Glutamatergic neuron (in vitro differentiated cells): ENCODE results near the gene KLHL17. TPM values are rescaled to one million over a fixed set of nuclear protein-coding genes. Genes with fewer than 3 reads are reported as not detected.

Experiments
- DNase-seq: peaks from one replicate; pipeline ENCODE4 v3.0.0; 2022
- H3K27ac Mint-ChIP-seq: one replicate; pipeline ENCODE4 v1.8.0; 2020; ENCODE audit warnings: mild to moderate bottlenecking, mixed read lengths, inconsistent platforms; ENCODE audit not compliant: unreplicated experiment
- H3K27me3 Mint-ChIP-seq: one replicate; pipeline ENCODE4 v1.8.0; 2020; ENCODE audit warnings: mild to moderate bottlenecking, moderate library complexity, mixed read lengths, inconsistent platforms; ENCODE audit not compliant: unreplicated experiment
- H3K36me3 Mint-ChIP-seq: one replicate; pipeline ENCODE4 v1.8.0; 2020; ENCODE audit warnings: mild to moderate bottlenecking, mixed read lengths, inconsistent platforms; ENCODE audit not compliant: unreplicated experiment
- H3K4me1 Mint-ChIP-seq: one replicate; pipeline ENCODE4 v1.8.0; 2020; ENCODE audit warnings: mild to moderate bottlenecking, low read depth, mixed read lengths, inconsistent platforms; ENCODE audit not compliant: unreplicated experiment
- H3K4me3 Mint-ChIP-seq: one replicate; pipeline ENCODE4 v1.8.0; 2020; ENCODE audit warnings: mild to moderate bottlenecking, mixed read lengths, inconsistent platforms; ENCODE audit not compliant: unreplicated experiment
- H3K9me3 Mint-ChIP-seq: one replicate; pipeline ENCODE4 v1.8.0; 2020; ENCODE audit warnings: mild to moderate bottlenecking, moderate library complexity, mixed read lengths, inconsistent platforms; ENCODE audit not compliant: unreplicated experiment
- CTCF ChIP-seq: fragments of 200-600 bp; sonication (generic); IDR thresholded peaks from one replicate; pipeline ENCODE4 v1.5.0; 2021; ENCODE audit not compliant: partially characterized antibody, unreplicated experiment
- total RNA-seq: library from RNA; stranded (reverse); fragmentation: NEBNext Ultra II Directional; extraction: Animal tissue kit (Norgen Biotek cat#: 25700); gene quantifications from one replicate; pipeline ENCODE4 v1.2.1, GENCODE V29; 2021; ENCODE audit not compliant: unreplicated experiment

The KLHL17 gene
- total RNA-seq, 1 donor from 2014 or later = 103 TPM

- H3K27me3 Mint-ChIP-seq = peaks cover 16% of the 10 kb centered on the region
Measured at GRCh38 chr1:970242-970972, 10.0 kb downstream of the KLHL17 start.

GRCh38 chr1:970973-971730 lies 10.8 kb downstream of the KLHL17 start:
- Mint-ChIP-seq H3K36me3 (no peaks in the 10 kb centered on the region), H3K9me3 (peaks cover 3% of the 10 kb centered on the region), H3K27me3 (peaks cover 18% of the 10 kb centered on the region), H3K27ac (no peak overlapping the region), H3K4me1 (peaks cover 6% of the 10 kb centered on the region), H3K4me3 (no peak overlapping the region)
- no peak for DNase-seq
- TF ChIP-seq CTCF = no peak

More at GRCh38 chr1:970242-970972, 10.0 kb downstream of the KLHL17 start:
- TF ChIP-seq CTCF = no peak
- H3K4me3 Mint-ChIP-seq = no peak overlapping the region
- H3K27ac Mint-ChIP-seq = no peak overlapping the region
- DNase-seq = no peak
- H3K9me3 Mint-ChIP-seq = peaks cover 3% of the 10 kb centered on the region
- H3K4me1 Mint-ChIP-seq = peaks cover 6% of the 10 kb centered on the region
- H3K36me3 Mint-ChIP-seq = no peaks in the 10 kb centered on the region

- no peaks in the 10 kb centered on the region for H3K36me3 Mint-ChIP-seq
- H3K4me3 Mint-ChIP-seq = no peak overlapping the region
- DNase-seq = no peak
- H3K27ac Mint-ChIP-seq = no peak overlapping the region
- no peak for TF ChIP-seq CTCF
- H3K9me3 Mint-ChIP-seq = peaks cover 3% of the 10 kb centered on the region
- H3K27me3 Mint-ChIP-seq = peaks cover 17% of the 10 kb centered on the region
- peaks cover 6% of the 10 kb centered on the region for H3K4me1 Mint-ChIP-seq
Measured at GRCh38 chr1:971751-972506, 11.5 kb downstream of the KLHL17 start.

- peaks cover 15% of the 10 kb centered on the region for H3K27me3 Mint-ChIP-seq
- H3K4me1 Mint-ChIP-seq = peaks cover 6% of the 10 kb centered on the region
- DNase-seq = no peak
- H3K9me3 Mint-ChIP-seq = peaks cover 3% of the 10 kb centered on the region
- H3K4me3 Mint-ChIP-seq = no peak overlapping the region
- H3K27ac Mint-ChIP-seq = no peak overlapping the region
- no peak for TF ChIP-seq CTCF
- H3K36me3 Mint-ChIP-seq = no peaks in the 10 kb centered on the region
Measured at GRCh38 chr1:972726-973458, 12.5 kb downstream of the KLHL17 start.
